Retinal pigment epithelial cell (primary cell): ENCODE data around the gene THAP3.

Source experiments
- DNase-seq: peaks from one replicate; pipeline ENCODE4 v3.0.0-alpha.2; 2010; ENCODE audit warnings: low read depth
- H3K4me3 ChIP-seq: 2 replicates; pipeline ENCODE4 v1.5.1; 2011; ENCODE audit warnings: mild to moderate bottlenecking, low read length, control low read depth, moderate library complexity
- TF ChIP-seq, protein P1 (sequence below): conservative IDR thresholded peaks from 2 replicates; pipeline ENCODE4 v1.5.1; 2011; ENCODE audit warnings: low read depth, low read length, control low read depth, inconsistent platforms

The THAP3 gene

DNA sequence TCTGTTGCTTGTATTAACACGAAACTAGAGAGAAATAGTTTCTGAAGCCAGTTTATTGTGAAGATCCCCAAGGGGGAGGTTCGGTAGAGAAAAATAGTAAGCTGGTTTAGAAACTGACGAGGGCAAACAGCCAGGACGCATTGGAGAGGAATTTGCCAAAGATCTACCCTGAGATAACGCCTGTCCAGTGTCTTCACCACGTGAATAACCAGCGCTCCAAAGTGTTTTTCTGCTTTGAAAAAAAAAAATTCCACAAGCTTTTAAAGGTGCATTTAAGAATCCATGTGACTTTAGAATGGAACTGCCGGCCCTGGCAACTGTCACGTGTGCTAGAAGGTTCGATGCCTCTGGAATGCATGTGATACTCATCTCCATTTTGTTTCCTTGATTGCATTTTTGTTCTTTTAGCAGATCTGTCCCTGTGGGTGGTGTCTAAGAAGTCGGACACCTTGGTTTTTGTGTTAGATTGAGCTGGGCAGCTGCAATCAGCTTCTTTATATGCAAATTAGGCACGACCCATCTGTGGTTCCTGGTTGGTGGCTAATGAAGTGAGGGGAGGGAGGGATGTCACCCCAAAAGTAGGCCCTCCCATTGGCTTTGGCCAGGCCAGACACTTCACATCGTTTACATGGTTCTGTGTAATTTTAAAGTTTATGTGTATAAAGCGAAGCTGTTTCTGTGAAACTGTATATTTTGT, 1.3 kb upstream of the THAP3 start:
- TF ChIP-seq, protein P1, sequence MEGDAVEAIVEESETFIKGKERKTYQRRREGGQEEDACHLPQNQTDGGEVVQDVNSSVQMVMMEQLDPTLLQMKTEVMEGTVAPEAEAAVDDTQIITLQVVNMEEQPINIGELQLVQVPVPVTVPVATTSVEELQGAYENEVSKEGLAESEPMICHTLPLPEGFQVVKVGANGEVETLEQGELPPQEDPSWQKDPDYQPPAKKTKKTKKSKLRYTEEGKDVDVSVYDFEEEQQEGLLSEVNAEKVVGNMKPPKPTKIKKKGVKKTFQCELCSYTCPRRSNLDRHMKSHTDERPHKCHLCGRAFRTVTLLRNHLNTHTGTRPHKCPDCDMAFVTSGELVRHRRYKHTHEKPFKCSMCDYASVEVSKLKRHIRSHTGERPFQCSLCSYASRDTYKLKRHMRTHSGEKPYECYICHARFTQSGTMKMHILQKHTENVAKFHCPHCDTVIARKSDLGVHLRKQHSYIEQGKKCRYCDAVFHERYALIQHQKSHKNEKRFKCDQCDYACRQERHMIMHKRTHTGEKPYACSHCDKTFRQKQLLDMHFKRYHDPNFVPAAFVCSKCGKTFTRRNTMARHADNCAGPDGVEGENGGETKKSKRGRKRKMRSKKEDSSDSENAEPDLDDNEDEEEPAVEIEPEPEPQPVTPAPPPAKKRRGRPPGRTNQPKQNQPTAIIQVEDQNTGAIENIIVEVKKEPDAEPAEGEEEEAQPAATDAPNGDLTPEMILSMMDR: no peak
- no peak overlapping the region for H3K4me3 ChIP-seq
- DNase-seq: no peak

DNA sequence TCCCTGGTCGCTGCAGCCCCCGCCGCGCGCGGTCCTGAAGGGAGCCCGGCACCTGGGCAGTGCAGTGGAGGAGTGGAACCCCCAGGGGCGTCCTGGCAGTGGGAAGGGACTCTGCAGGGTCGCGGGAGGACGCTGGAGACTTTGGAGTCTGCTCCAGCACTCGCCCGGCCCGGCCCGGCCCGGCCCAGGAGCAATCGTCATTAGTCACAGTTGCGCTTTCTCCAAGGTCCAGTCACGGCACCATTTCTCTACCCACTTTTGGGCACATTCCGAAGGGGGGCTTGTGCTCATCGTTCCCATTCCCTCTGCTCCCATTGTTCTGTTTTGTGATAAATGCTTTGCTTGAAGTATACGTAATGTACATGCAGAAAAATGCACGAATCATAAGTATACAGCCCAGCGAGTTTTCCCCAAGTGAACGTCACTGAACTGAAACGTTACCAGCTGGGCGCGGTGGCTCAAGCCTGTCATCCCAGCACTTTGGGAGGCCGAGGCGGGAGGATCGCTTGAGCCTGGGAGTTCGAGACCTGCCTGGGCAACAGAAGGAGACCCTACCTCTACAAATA, 999 bp downstream of the THAP3 start:
- TF ChIP-seq, protein P1: no peak
- DNase-seq: no peak
- H3K4me3 ChIP-seq: peak overlapping the region; percentile 70

DNA sequence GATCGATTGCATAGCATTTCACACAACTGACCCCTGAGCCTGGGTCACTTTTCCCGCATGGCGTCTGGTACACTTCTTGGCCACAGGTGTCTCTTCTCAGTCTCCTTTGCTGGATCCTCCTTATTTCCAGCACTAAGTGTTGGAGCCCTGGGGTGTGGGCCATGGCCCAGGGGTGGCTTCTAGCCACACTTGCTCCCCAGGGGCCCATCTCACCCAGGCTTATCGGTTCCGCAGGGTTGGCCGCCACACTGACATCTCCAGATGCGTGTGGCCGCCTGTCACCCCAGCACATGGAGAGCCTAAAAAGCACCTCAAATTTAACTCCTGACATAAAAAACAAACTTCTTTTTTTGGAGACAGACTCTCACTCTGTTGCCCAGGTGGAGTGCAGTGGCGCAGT, 2.4 kb downstream of the THAP3 start:
- DNase-seq: no peak
- TF ChIP-seq, protein P1: no peak

DNA sequence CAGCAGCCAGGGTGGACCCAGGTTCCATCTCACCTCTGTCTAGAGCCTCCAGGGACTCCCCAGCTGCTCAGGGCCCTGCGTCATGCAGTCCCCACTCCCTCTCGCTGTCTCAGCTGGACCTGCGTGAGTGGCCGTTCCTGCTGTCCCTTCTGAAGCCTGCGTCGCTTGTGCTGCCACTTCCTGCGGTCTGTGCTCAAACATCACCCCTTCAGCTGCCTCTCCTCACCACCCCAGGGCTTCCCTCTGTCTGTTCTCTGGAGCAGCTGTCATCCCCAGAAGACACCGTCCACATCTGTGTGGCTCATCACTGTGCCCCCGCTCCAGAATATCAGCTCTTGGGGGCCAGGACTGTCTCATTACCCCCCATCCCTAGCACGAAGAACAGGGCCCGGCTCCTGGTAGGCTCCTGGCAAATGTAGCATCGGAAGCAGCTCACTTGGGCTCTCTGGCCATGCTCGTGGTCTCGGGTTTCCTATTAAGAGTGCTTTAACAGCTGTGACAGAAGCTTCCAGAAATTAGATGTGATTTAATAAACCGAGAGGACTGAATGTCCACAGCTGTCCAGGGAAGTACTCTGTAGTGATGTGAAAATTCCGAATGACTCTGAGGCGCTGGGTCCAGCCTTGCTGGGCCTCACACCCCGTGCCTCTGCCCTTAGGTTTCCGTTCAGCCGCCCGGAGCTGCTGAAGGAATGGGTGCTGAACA, 3.3 kb downstream of the THAP3 start:
- TF ChIP-seq, protein P1: no peak
- DNase-seq: no peak

More for the DNA sequence above, 2.4 kb downstream of the THAP3 start:
- no peak overlapping the region for H3K4me3 ChIP-seq

DNA sequence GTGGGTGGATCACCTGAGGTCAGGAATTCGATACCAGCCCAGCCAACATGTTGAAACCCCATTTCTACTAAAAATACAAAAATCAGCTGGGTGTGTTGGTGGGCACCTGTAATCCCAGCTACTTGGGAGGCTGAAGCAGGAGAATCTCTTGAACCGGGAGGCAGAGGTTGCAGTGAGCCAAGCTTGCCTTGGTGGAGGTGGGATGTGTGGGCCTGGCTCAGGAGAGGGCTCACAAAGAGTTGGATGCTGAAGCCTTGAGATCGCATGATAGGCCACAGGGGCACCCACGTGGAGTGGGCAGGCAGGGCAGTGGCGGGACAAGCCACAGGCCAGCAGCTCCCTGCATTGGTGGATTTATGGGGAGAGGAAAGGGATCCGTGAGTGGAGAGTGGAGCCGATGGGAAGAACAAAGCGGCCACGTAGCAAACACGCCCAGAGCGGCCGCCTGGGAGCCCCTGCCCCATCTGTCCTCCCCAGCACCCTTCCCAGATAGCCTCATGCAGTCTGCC, 4.4 kb downstream of the THAP3 start:
- no peak overlapping the region for H3K4me3 ChIP-seq
- TF ChIP-seq, protein P1: no peak
- no peak for DNase-seq

More for the DNA sequence above, 3.3 kb downstream of the THAP3 start:
- no peak overlapping the region for H3K4me3 ChIP-seq

DNA sequence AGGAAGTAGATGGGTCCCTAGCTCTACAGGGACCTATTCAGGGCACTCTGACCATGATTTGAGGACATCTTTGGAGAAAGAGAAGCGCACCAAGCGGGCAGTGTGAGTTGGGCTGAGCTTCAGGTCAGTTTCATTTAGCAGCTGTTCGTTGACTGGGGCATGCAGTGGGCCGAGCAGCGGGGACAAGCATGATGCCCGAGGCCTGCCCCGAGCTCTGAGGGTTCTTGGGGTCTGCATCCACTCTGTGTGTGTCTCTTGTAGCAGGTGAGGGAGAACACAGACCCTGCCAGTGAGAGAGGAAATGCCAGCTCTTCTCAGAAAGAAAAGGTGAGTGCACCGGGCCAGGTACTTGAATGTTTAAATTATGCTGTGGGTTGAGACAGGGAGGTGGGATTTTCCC, 5.4 kb downstream of the THAP3 start:
- DNase-seq: no peak
- TF ChIP-seq, protein P1: no peak
- no peak overlapping the region for H3K4me3 ChIP-seq
